GM04504 (cell line): ENCODE data around the gene HEPHL1.
"Not testable (repeated sequence)": the region's sequence is repeated elsewhere in the genome, so short reads cannot be mapped to it uniquely, and the experiment has no call there.

ENCODE experiments used
- DNase-seq: peaks from one replicate; pipeline ENCODE4 v3.0.0-alpha.2; 2012; ENCODE audit warnings: low read depth

HEPHL1 gene, protein sequence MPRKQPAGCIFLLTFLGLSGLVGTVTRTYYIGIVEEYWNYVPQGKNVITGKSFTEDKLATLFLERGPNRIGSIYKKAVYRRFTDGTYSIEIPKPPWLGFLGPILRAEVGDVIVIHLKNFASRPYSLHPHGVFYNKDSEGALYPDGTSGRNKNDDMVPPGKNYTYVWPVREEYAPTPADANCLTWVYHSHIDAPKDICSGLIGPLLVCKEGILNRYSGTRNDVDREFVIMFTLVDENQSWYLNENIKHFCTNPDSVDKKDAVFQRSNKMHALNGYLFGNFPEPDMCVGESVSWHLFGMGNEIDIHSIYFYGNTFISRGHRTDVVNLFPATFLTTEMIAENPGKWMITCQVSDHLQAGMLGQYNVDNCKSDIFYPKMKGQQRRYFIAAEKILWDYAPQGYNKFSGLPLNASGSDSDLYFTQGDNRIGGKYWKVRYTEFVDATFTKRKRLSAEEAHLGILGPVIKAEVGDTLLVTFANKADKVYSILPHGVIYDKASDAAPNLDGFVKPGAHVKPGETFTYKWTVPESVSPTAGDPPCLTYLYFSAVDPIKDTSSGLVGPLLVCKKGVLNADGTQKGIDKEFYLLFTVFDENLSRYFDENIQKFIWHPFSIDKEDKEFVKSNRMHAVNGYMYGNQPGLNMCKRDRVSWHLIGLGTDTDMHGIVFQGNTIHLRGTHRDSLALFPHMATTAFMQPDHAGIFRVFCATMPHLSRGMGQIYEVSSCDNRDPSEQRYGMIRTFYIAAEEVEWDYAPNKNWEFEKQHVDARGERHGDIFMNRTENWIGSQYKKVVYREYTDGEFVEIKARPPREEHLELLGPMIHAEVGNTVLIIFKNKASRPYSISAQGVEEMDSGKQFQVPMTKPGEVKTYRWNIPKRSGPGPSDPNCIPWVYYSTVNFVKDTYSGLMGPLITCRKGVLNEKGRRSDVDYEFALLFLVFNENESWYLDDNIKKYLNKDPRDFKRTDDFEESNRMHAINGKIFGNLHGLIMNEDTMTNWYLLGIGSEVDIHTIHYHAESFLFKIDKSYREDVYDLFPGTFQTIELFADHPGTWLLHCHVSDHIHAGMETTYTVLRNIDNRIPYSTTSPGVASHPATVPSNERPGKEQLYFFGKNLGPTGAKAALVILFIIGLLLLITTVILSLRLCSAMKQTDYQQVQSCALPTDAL

DNA sequence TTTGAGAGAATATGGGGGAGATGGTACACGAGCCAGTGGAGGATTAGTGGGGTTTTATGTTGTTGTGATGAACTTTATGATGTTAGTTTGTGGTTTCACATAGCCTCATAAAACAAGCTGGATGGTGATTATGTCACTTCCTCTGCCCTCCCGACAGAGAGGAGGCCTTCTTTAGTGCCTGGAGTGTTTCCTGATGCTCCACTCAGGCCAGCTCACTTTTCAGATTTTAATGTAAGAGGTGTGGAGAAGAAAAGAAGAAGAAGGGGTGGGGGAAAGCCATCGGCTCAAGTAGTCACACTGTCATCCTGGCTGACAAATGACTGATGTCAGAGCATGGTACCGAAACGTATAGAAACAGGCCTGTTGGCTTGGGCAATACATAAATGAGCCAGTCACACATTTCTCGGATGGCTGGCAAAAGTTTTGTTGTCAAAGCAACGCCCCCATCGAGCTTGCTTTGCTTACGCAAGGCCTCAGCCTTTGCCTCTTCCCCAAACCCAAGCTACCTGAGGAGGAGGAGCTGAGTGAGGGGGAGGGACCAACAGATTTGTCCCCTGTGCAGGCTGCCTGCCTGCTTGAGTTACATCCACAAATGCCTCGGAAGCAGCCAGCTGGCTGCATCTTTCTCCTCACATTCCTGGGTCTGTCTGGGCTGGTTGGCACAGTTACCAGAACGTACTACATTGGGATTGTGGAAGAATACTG, at the start of gene HEPHL1:
Gene HEPHL1 (plus strand): TSS at position 578 of the 705 bp plus-strand sequence. CDS start 15 bp downstream, at position 593.
- DNase-seq = no peak

GRCh38 chr11:93972790-93973189, 48.4 kb upstream of the HEPHL1 start:
- DNase-seq = no peak

- not testable (repeated sequence) for DNase-seq
These were observed 47.7 kb upstream of the HEPHL1 start for GRCh38 chr11:93973322-93974051.

DNA sequence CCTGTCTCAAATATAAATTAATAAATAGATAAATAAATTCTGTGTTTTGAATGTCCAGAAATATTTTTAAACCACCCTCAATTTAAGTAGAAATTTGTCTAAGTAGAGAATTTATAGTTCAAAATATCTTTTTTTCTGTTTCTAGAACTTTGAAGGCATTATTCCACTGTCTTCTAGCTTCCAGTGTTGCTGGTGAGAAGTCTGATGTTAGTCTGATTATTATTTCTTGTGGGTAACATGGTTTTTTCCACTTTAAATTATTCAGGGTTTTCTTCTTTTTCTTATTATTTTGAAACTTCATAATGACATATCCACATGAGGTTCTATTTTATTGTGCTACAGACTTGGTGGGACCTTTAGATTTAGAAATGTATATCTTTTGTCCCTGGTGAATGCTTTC, 46.4 kb upstream of the HEPHL1 start:
- no peak for DNase-seq

GRCh38 chr11:93976577-93977254, 44.4 kb upstream of the HEPHL1 start:
- not testable (repeated sequence) for DNase-seq

GRCh38 chr11:93983542-93984195, 37.5 kb upstream of the HEPHL1 start:
- DNase-seq = no peak

GRCh38 chr11:93984196-93984567, 37.0 kb upstream of the HEPHL1 start:
- DNase-seq = no peak

- no peak for DNase-seq
These were observed 36.2 kb upstream of the HEPHL1 start for GRCh38 chr11:93984936-93985335.

- no peak for DNase-seq
These were observed 34.4 kb upstream of the HEPHL1 start for GRCh38 chr11:93986716-93987115.

DNA sequence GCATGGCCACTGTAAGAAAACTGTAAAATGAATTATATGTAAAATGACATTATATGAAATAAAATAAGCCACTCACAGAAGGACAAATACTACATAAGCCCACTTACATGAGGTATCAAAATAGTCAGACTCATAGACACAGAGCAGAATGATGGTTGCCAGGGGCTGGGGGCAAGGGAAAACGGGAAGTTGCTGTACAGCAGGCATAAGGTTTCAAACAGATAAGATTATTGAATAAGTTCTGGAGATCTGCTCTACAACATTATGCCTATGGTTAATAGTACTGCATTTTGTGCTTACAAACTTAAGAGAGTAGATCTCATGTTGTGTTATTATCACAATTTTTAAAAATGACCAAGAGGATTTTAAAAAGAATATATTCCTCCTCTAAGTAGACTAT, 32.7 kb upstream of the HEPHL1 start:
- no peak for DNase-seq

DNA sequence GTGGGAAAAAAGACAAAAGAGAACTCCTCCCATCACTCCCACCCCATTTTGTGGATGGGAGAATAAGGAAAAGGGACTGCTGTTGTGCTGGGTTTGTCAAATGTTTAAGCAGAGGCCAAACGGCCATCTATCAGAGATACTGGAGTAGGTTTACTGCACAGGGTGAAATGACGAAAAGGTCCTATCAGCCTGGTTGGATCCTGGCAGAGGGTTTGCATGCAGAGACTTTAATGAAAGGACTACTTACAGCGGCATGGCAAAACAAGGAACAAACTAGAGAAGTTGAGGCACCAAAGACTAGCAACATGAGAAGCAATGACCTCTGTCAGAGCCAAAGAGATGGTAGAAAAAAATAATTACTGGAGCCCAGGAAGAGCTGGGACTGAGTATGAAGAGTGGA, 32.2 kb upstream of the HEPHL1 start:
- no peak for DNase-seq

DNA sequence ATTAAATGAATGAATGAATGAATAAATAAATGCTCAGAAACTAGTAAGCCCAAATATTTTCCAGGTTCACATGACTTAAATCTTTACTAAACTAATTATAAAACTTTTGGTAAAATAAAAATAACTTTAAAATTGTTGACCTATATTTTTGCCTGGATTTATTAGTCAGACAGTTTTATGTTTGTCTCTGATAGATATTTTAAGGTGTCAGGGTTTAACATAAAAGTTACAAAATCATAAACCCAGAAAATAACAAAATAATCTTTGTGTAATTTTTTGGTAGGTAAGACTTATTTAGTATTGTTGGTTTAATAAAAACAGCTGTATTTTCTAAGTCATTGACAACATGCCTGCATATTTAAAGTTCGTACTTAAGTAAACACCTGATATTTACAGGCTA, 27.4 kb upstream of the HEPHL1 start:
- DNase-seq = no peak

DNA sequence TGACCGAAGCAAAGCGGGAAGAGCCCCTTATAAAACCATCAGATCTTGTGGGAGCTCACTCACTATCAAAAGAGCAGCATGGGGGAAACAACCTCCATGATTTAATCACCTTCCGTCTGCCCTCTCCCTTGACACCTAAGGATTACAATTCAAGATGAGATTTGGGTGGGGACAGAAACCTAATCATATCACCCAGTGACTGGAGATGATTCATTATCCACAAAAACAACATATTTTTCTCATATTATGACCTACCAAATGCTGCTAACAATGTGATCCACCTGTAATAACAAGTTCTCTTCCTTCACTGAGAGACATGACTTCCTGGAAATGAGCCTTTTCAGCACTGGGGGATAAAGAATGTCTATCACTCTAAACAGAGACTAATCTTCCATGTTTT, 23.4 kb upstream of the HEPHL1 start:
- DNase-seq = no peak

DNA sequence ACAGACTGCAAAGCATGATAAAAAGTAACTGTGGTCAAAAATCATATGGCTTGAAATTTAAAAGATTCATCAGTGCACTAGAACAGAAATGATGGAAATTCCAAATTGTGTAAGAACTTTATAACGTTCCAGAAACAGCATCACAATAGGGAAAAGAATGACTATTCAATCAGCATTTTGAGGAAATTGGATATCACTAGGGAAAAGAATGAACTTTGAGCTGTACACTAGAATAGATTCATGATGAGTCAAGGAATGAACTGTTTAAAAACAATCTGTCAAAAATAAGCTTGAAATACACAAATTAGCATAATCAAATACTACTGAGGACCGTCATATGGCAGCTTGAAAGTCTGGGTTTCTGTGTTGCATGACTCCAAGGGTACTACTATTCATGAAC, 20.5 kb upstream of the HEPHL1 start:
- DNase-seq = no peak

- DNase-seq = no peak
These were observed 18.9 kb upstream of the HEPHL1 start for GRCh38 chr11:94002226-94002625.

GRCh38 chr11:94007426-94007825, 13.7 kb upstream of the HEPHL1 start:
- DNase-seq = no peak

GRCh38 chr11:94007906-94008305, 13.2 kb upstream of the HEPHL1 start:
- DNase-seq = no peak

DNA sequence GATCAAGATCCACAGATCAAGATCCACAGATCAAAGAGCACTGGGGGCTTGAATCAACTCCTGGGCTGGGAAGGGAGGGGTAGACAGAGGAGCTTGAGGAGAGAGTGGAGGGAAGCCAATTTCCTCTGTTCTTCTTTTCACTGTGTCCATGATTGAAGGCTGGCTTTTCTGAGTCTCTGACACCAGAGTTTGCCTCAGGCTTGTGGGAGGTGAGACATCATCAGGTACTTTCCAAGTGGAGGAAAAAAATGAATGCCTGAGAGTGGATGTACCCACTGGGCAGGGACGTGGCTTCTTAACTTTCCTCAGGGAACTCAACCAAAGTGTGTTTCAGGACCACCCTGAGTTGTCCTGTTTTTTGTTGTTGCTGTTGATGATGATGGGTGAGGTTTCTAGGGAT, 11.0 kb upstream of the HEPHL1 start:
- no peak for DNase-seq

DNA sequence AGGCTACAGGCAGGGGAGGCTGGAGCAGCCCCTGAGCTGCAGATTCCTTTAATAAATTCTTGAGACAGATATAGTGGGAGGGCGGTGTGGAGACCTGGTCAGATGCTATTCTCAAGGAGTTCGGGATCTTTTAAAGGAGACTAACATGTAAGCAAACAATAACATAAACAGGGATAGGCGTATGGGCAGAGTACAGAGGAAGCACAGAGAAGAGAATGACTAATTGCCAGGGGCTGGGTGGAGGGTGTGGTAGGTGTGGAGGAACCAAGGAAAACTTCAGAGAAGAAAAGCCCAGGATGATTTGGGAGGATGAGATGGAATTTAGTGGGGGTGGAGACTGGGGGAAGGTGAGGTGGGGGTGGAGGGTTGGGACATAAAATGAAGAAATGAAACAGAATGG, 9.7 kb upstream of the HEPHL1 start:
- no peak for DNase-seq

DNA sequence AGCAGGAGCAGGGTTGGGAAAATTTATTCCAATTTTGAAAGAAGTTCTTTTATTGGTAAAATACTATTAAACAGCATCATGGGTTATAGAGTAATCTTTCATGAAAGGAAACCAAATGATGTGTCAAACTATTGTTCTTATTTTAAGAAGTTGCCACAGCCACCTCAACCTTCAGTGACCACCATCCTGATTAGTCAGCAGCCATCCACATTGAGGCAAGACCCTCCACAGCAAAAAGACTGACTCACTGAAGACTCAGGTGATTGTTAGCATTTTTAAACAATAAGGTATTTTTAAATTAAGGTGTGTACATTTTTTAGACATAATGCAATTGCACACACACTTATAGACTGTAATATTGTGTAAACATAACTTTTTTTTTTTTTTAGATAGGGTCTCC, 3.7 kb upstream of the HEPHL1 start:
- no peak for DNase-seq
